ENCODE results near the gene ZFHX2.
A peak's percentile ranks its signal among the peaks of the same experiment; 100 is the strongest.
"Not testable (repeated sequence)": the region's sequence is repeated elsewhere in the genome, so short reads cannot be mapped to it uniquely, and the experiment has no call there.

The ZFHX2 gene

DNA sequence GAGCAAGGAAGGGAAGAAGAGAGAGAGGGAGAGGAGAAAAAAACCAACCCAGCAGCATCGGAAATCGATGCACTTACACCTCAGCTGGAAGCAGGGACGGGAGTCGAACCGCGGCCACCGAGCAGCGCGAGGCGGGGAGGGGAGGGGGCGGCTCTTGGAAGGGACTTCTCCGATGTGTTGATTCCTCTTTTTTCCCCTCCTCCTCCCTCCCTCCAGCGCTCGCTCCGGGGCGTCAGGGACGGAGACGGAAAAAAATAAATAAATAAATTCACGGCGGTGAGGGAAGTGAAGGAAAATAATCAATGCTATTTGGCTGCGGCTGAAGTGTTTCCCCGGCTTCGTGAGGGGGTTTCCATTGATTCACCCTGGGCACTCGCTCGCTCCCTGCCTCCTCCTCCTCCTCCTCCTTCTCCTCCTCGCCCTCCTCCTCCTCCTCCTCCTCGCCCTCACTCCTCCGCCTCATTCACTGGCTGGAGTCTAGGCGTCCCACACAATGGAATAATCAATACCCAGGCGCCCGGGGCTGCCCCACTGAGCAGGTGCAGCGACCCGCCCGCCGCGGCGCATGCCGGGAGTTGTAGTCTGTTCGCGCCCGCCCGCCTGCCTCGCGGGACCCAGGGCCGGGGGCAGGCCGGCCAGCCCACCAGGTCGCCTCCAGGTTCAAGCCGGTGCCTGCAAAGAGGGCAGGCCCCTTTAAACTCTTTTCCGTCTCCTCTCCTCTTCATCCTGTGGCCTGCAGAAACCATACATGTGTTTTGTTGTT lies at the start of gene ZFHX2:
ZFHX2 (minus strand) TSS at position 500 of the 763 bp plus-strand sequence. CDS start 16,440 bp downstream, outside the sequence.
- peak; percentile 84 for DNase-seq

DNA sequence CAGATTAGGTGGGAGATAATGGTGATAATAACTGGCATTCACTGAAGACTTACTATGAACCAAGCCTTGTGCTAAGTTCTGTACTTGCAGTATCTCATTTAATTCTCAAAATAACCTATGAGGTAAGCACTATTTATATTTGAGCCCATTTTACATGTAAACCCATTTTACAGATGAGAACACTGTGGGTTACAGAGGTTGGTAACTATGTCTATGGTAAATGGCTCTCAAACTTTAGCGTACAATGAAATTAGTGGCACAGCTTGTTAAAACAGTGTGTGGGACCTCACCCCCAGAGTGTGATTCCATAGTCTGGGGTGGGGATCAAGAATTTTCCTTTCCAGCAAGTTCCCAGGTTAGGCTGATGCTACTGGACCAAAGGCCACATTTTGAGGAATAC lies 49.2 kb upstream of the ZFHX2 start:
- DNase-seq = no peak

DNA sequence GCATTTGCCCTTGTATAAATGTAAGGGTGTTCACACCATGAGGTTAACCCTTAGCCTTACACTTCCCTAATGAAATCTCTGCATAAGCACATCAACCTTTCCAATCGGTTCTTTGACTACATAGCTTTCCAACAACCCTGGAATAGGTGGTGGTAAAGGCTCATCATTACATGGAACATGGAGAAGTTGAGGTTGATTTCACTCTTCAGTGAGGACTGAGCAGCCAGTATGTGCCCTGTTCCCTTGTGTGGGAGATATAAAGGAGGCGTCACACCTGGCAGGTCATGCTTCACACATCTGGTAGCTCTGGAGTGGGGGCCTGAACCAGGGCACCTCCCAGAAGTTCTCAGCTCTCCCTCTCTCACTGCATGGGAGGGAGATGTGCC lies 48.8 kb upstream of the ZFHX2 start:
- DNase-seq = no peak

DNA sequence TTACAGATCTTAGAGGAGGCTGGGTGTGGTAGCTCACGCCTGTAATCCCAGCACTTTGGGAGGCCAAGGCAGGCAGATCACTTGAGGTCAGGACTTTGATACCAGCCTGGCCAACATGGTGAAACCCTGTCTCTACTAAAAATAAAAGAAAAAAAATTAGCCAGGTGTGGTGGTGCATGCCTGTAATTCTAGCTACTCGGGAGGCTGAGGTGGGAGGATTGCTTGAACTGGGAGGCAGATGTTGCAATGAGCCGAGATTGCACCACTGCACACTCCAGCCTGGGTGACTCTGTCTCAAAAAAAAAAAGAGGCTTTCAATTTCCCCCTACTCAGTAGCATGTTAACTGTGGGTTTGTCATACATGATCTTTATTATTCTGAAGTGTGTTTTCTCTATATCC lies 42.6 kb upstream of the ZFHX2 start:
- DNase-seq = not testable (repeated sequence)

DNA sequence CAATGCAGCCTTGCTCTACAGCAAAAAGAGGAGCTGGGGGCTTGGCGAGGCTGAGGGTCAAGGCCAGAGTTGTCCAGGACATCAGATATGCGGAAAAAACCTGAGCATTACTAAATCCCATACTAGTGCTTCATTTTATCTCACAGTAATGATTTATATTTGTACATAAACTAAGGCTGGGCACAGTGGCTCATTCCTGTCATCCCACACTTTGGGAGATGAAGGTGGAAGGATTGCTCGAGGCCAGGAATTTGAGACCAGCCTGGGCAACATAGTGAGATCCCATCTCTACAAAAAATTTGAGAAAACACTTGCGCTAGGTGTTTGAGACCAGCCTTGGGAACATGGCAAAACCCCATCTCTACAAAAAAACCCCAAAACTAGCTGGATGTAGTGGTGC lies 38.6 kb upstream of the ZFHX2 start:
- DNase-seq = no peak

DNA sequence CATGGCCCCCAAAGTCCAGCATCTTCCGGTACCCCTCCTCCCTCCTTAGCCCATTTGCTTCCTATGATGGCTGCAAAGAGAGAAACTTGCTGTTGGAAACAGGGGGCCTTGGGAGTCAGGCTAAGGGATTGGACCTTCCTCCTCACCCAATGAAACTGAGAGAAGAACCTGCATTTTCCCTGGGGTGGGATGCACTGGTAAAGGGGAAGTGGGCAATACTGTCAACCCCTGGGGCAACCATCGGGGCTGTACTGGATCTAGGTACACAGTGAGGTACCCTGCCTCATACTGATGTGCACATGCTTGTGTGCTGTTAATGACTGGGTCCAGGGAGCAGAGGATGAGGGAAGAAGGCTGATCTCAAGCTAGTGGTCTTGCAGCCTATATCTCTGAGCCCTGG lies 38.0 kb upstream of the ZFHX2 start:
- no peak for DNase-seq

DNA sequence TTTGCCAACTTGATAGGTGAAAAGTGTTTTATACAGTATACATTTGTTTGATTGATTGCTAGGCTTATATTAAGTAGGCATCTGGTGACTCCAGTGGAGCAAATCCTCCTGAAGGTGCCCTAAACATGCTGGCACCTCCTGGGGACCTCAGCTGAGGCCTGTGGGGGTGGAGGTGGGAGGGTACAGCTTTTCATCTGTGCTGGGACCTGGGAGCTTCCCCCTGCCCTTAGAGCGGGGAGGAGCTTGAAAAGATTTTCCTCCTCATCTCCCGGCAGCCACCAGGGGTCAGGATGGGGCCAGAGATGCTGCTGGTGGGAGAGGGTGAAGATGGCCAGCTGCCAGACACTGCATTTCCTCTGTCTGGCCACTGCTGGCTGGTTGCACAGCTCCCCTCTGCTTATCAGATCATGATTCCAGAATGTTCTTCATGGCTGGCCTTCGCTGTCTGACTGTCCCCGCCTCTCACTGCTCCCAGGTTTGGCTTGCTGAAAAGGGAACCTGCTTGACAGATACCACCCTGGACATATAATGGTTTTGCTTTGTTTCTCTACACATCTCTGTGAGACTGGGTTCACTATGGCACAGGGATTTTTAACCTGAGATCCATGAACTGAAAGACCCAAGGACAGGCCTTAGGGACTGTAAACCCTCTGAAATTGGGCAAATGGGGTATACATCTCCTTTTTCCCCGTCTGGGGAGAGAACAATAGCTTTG lies 37.5 kb upstream of the ZFHX2 start:
- DNase-seq = peak; percentile 50

DNA sequence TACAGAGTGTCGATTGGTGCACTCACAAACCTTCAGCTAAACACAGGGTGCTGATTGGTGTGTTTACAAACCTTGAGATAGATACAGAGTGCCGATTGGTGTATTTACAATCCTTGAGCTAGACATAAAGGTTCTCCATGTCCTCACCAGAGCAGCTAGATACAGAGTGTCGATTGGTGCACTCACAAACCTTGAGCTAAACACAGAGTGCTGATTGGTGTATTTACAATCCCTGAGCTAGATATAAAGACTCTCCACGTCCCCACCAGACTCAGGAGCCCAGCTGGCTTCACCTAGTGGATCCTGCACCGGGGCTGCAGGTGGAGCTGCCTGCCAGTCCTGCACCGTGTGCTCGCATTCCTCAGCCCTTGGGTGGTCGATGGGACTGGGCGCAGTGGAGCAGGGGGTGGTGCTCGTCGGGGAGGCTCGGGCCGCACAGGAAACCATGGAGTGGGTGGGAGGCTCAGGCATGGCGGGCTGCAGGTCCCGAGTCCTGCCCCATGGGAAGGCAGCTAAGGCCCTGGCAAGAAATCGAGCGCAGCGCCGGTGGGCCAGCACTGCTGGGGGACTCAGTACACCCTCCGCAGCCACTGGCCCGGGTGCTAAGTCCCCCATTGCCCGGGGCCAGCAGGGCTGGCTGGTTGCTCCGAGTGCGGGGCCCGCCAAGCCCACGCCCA lies 33.1 kb upstream of the ZFHX2 start:
- not testable (repeated sequence) for DNase-seq

DNA sequence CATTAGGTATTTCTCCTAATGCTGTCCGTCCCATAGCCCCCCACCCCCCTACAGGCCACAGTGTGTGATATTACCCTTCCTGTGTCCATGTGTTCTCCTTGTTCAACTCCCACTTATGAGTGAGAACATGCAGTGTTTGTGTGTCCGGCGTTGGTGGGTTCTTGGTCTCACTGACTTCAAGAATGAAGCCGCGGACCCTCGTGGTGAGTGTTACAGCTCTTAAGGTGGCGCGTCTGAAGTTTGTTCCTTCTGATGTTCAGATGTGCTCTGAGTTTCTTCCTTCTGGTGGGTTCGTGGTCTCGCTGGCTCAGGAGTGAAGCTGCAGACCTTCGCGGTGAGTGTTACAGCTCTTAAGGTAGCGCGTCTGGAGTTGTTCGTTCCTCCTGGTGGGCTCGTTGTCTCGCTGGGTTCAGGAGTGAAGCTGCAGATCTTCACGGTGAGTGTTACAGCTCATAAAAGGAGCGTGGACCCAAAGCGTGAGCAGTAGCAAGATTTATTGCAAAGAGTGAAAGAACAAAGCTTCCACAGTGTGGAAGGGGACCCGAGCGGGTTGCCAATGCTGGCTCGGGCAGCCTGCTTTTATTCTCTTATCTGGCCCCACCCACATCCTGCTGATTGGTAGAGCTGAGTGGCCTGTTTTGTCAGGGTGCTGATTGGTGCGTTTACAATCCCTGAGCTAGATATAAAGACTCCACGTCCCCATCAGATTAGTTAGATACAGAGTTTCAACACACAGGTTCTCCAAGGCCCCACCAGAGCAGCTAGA lies 32.4 kb upstream of the ZFHX2 start:
- not testable (repeated sequence) for DNase-seq

DNA sequence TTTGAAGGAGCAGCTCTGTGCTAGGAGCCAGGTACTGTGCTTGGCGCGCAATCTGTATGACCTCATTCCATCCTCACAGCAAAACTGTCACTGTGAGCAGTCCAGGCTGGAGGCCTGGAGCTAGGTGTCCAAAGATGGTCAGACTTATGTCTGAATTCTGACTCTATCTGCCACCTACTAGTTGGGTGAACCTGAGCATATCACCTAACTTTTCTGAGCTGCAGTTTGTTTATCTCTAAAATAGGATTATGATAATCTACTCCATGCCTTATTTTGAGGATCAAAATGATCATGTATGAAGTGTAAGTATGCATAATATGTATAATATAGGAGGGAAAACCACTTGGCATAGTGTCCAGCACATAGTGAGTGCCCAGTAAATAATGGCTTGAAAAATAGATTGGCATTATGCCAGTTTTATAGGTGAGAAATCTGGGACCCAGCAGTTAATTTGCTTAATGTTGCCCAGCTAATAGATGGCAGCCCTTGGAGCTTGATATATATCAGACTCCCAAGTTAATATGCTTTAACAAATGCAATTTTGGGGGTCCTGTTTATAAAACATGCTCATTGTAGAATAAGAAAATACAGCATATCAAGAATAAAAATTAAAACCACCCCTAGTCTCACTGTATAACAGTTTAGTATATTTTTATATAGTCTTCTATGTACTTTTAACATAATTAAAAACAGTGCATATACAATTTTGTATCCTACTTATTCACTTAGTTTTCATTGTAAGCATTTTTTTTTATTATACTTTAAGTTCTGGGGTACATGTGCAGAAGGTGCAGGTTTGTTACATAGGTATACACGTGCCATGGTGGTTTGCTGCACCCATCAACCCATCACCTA lies 31.6 kb upstream of the ZFHX2 start:
- no peak for DNase-seq

DNA sequence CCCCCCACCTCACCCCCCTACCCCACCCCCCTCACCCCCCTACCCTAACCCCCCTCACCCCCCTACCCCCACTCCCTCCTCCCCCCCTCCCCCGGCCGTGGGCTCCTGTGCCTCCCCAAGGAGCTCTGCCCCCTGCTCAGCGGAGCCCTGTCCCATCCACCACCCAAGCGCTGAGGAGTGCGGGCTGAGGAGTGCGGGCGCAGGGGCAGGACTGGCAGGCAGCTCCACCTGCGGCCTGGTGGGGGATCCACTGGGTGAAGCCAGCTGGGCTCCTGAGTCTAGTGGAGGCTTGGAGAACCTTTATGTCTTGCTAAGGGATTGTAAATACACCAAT lies 29.4 kb upstream of the ZFHX2 start:
- DNase-seq = no peak

DNA sequence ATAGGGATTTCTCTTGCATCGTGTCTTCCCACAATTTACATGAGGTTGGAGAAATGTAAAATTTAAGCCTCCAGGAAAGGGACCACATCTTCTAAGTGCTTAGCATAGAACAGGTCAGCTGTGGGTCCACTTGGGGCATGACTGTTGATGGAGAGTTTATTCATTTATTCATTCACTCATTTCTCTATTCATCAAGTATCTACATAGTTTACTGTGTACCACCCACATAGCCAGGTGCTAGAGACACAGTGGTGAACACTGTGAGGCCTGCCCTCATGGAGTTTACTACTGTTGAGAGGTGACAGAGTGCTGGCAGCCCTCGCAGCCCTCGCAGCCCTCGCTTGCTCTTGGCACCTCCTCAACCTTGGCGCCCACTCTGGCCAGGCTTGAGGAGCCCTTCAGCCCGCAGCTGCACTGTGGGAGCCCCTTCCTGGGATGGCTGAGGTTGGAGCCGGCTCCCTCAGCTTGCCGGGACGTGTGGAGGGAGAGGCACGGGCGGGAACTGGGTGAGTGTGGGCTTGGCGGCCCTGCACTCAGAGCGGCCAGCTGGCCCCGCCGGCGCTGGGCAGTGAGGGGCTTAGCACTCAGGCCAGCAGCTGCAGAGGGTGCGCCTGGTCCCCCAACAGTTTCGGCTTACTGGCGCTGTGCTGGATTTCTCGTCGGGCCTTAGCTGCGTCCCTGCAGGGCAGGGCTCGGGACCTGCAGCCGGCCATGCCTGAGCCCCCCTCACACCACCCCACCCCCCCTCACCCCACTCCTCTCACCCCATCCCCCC lies 28.8 kb upstream of the ZFHX2 start:
- DNase-seq = no peak

DNA sequence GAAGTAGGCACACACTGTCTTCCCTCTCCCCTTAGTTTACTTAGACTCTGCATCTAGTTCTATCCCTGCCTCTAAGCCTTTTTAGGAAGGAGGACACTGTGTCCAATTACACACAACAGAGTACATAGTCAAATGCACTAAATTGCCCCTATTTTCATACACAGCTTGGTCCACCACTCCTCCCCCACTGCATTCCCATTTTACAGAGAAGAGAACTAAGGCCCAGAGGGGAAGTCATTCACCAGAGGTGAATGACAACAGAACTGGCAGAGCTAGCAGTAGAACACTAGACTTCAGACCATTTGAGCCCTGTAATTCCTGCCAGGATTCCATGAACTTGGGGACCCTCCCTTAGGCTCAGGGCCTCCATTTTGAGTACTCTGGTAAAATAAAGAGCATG lies 28.2 kb upstream of the ZFHX2 start:
- no peak for DNase-seq

DNA sequence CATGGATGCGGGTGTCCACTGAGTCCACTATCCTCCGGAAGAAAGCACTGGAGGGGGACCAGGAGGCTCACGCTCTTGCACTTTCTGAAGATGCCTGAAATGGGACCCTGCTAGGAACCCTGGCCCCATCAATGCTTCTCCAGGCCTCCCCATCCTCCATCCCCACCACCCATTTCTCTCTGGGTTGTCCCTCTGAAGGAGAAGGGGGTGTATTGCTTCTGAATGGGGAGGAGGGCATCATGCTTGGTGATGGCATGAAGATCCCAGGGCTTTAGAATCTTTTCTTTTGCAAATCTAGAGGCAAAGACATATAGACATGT lies 27.7 kb upstream of the ZFHX2 start:
- no peak for DNase-seq

DNA sequence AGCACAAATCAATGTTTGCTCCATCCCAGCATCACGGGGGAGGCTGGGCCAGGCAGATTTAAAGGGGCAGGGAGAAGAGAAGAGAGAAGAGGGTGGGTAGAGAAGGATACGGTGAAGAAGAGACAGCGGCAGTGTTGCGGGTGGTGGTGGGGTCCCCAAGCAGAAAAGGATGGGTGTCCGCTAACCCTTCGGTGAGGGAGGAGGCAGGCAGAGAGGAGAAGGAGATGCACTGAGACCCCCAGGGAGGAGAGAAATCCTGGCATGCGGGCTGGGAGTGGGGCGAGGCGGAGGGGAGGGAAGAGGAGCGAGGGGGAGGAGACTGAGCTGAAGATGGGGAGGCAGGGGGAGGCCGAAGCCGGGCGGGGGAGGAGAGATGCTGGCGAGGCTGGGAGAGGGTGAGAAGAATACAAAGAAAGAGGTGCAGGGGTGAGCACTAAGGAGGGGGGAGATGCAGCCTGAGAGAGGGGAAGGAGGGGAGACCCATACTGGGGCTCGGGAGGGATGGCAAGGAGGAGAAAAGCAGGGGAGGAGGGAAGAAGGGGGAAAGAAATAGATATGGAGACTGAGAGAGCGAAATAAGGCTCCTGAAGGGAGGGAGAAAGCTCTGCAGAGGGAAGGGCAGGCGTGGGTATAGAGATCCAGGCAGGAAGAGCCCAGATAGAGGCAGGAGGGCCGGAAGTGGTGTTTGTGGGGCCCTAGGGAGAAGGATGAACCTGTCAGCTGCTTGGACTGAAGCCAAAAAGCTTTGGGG lies 27.2 kb upstream of the ZFHX2 start, which contains the start of gene JPH4:
JPH4 (minus strand) TSS at position 231 of the 751 bp plus-strand sequence. CDS start 1,337 bp downstream, outside the sequence.
- DNase-seq = no peak

DNA sequence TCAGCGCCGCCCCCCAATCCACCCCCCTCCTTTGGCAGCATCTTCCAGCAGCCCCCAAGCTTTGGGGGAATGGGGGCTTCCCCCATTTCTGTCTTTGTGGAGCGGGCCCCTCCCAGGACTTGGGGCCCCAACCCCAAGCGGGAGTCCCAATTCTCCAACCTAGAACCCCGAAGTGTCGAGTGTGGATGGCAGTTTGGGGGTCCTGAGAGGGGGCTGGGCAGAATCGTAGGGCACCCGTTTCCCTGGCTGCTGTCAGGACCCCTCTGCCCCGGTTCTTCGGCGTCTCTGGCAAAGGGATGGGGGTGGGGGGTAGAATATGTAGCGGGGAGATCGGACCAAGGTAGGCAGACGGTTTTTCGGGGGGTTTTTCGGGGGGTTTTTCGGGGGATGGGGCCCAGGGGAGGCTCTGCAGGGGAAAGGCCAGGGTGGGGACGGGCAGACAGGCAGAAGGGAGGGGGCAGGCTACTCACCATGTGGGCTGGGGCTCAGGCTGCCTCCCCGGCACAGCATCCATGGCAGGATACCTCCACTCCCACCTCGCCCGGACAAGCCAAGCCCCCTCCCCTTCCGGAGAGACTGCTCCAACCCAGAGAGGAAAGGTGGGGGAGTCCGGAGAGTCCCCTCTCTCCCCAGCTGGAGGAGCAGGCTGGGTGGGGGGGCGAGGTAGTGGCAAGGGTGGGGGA lies 26.3 kb upstream of the ZFHX2 start:
- no peak for DNase-seq

DNA sequence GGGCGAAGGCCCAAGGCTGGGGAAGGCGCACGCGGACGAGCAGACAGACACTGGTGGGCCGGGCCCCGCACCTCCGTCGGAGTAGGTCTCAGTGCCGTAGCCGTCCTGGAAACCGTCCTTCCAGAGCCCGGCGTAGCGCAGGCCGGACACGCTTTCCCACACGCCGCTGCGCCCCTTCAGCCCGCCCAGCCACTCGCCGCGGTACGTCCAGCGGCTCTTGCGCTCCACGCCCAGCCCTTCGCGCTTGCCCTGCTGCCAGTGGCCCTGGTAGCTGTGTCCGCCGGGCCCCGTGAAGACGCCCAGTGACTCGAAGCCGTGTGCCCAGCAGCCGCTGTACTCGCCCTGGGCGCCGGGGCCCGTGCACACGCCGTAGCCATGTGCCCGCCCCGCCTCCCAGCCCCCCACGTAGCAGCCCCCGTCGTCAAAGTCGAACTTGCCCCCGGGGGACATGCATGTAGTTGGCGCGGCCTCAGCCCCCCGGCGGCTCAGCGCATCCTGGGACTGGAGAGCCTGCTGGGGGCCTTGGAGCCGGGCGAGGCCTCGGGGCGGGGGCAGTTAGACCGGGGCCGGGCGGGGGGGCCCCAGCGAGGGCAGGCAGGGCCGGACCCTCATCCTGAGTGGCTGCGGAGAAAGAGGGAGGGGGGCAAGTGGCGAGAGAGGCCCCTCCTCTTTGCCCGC lies 25.6 kb upstream of the ZFHX2 start:
- no peak for DNase-seq

DNA sequence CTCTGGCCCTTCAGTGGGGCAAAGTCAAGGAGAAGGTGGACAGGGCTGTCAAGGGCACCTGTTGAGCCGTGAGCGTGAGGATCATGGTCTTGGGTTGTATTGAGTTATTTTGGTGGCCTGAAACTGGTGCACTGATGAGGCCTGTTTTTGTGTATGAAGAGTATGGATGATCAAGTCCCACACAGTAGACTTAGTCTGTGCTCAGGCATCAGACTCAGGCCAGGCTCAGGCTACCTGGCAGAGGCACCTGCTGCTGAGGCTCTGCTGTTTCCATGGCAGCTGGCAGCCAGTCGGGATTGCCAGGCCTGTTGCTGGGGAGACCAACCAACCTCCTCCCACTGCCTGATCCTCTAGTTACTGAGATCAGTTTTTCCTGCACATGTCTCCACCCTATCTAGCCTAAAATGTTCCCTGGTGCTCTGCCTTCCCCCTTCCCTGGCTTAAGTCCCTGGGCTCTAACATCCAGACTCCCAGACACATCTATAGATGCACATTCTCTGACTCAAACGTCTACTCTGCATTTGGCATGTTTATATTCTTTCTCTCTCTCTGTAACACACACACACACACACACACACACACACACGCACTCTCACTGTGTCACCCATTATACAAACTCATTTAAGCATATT lies 21.9 kb upstream of the ZFHX2 start:
- DNase-seq = no peak

DNA sequence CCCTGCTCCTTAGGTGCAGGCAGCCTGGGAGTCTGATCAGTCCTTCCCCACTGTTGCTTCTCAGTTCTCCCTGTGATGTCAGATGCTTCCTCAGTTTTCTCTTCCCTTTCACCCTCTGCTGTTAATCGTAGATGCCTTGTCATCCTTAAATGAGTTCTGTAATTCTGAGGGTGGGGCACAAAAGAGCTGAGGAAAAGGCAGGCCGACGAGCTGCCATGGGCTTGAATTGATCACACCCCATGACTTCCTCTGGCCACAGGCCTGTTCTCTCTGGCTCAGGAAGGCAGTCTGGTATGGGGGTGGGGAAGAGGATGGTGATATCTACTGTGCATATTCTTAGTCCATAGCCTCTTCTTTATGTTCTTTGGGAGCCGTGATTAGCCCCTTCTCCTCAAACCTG lies 21.3 kb upstream of the ZFHX2 start:
- no peak for DNase-seq
